DND-41 (cell line): ENCODE data around the gene MYO1B.

Experiments used
- CTCF ChIP-seq: IDR thresholded peaks from 2 replicates; pipeline ENCODE4 v1.5.1; 2012; ENCODE audit warnings: borderline replicate concordance, low read length, moderate library complexity, mild to moderate bottlenecking; ENCODE audit not compliant: poor library complexity, severe bottlenecking; ENCODE audit errors: extremely low read depth
- EZH2 ChIP-seq: IDR thresholded peaks from 3 replicates; pipeline ENCODE4 v1.6.1; 2012; ENCODE audit warnings: borderline replicate concordance, low read depth, mild to moderate bottlenecking, moderate library complexity, low read length, inconsistent platforms; ENCODE audit not compliant: severe bottlenecking

GRCh38 chr2:191421950-191422349 lies 176.7 kb downstream of the MYO1B start:
- TF ChIP-seq CTCF (no peak), EZH2 (no peak)
